CD14-positive monocyte (primary cell): ENCODE results near the gene ARHGEF1. TPM values are rescaled to one million over a fixed set of nuclear protein-coding genes. Genes with fewer than 3 reads are reported as not detected.

Experiments used
- DNase-seq, 3 donors: peaks; one replicate each; pipeline ENCODE4 v3.0.0-alpha.2; 2011 to 2022
- H2AFZ ChIP-seq: 2 replicates; pipeline ENCODE4 v1.6.0; 2012; ENCODE audit warnings: mild to moderate bottlenecking, low read depth, low read length, inconsistent platforms; ENCODE audit not compliant: insufficient read depth, poor library complexity, severe bottlenecking
- H3K27ac ChIP-seq, 2 donors: 1 replicate in 1 of 2; 2 replicates in 1 of 2; pipeline ENCODE4 v1.5.1; 2012 to 2013; ENCODE audit warnings: low read length in 2 of 2, control low read depth in 1 of 2, inconsistent platforms in 1 of 2, low read depth in 1 of 2, mild to moderate bottlenecking in 1 of 2
- H3K27me3 ChIP-seq, 2 donors: one replicate each; pipeline versions ENCODE4 v1.6.0 to v1.6.1; 2011 to 2013; ENCODE audit warnings: low read length in 2 of 2; ENCODE audit not compliant: control insufficient read depth in 2 of 2, insufficient read depth in 2 of 2
- H3K36me3 ChIP-seq, 2 donors: replicated peaks in 1 of 2; 1 replicate in 1 of 2; 2 replicates in 1 of 2; pipeline versions ENCODE4 v1.5.1 to v1.6.1; 2012 to 2013; ENCODE audit warnings: low read length in 2 of 2, control low read depth in 1 of 2, inconsistent platforms in 1 of 2, mild to moderate bottlenecking in 1 of 2; ENCODE audit not compliant: insufficient read depth in 2 of 2, control insufficient read depth in 1 of 2
- H3K4me1 ChIP-seq, 2 donors: 1 replicate in 1 of 2; 2 replicates in 1 of 2; pipeline versions ENCODE4 v1.5.1 to v1.6.1; 2012 to 2013; ENCODE audit warnings: low read length in 2 of 2, control low read depth in 1 of 2, inconsistent platforms in 1 of 2, mild to moderate bottlenecking in 1 of 2, moderate library complexity in 1 of 2; ENCODE audit not compliant: insufficient read depth in 2 of 2, control insufficient read depth in 1 of 2
- H3K4me2 ChIP-seq: replicated peaks from 2 replicates; pipeline ENCODE3; 2012; ENCODE audit warnings: low read length, moderate library complexity, mild to moderate bottlenecking; ENCODE audit not compliant: poor library complexity, severe bottlenecking; ENCODE audit errors: extremely low read depth
- H3K4me3 ChIP-seq, 3 experiments: fragments of 200-600 bp in 1 of 3; sonication (generic) in 1 of 3; replicated peaks in 1 of 3; 1 replicate in 2 of 3; 2 replicates in 1 of 3; pipeline ENCODE4 v1.5.1; 2011 to 2013; ENCODE audit warnings: low read length in 3 of 3, mild to moderate bottlenecking in 3 of 3, control low read depth in 2 of 3, low read depth in 2 of 3, inconsistent platforms in 1 of 3, moderate library complexity in 1 of 3
- H3K79me2 ChIP-seq: 2 replicates; pipeline ENCODE4 v1.6.0; 2012; ENCODE audit warnings: mild to moderate bottlenecking, control low read depth, inconsistent platforms, low read length, moderate library complexity; ENCODE audit not compliant: insufficient read depth
- H3K9ac ChIP-seq: 2 replicates; pipeline ENCODE4 v1.6.0; 2017; ENCODE audit warnings: low read length, mild to moderate bottlenecking; ENCODE audit not compliant: insufficient read depth, poor library complexity, severe bottlenecking
- H3K9me3 ChIP-seq, 2 donors: replicated peaks in 1 of 2; 1 replicate in 1 of 2; 2 replicates in 1 of 2; pipeline versions ENCODE4 v1.5.1 to v1.6.1; 2012 to 2013; ENCODE audit warnings: low read length in 2 of 2, control low read depth in 1 of 2; ENCODE audit not compliant: control insufficient read depth in 1 of 2, insufficient read depth in 1 of 2
- H4K20me1 ChIP-seq: 2 replicates; pipeline ENCODE4 v1.6.0; 2012; ENCODE audit warnings: mild to moderate bottlenecking, low read length, control low read depth, moderate library complexity; ENCODE audit not compliant: insufficient read depth
- H3K27ac Mint-ChIP-seq, 7 donors: one replicate each; pipeline ENCODE4 v1.8.0; 2020; ENCODE audit warnings: mild to moderate bottlenecking in 7 of 7, mixed read lengths in 7 of 7, moderate library complexity in 6 of 7, inconsistent platforms in 2 of 7
- H3K27me3 Mint-ChIP-seq, 3 donors: one replicate each; pipeline ENCODE4 v1.8.0; 2021 to 2022; ENCODE audit warnings: low read depth in 3 of 3, mild to moderate bottlenecking in 3 of 3, mixed read lengths in 3 of 3, moderate library complexity in 3 of 3, inconsistent platforms in 1 of 3
- H3K36me3 Mint-ChIP-seq, 2 donors: one replicate each; pipeline ENCODE4 v1.8.0; 2020; ENCODE audit warnings: mixed read lengths in 2 of 2, inconsistent platforms in 1 of 2, mild to moderate bottlenecking in 1 of 2
- H3K4me1 Mint-ChIP-seq: one replicate; pipeline ENCODE4 v1.8.0; 2020; ENCODE audit warnings: mild to moderate bottlenecking, mixed read lengths
- H3K4me3 Mint-ChIP-seq, 2 donors: one replicate each; pipeline ENCODE4 v1.8.0; 2020; ENCODE audit warnings: mild to moderate bottlenecking in 2 of 2, mixed read lengths in 2 of 2, moderate library complexity in 1 of 2
- H3K9me3 Mint-ChIP-seq, 7 donors: one replicate each; pipeline ENCODE4 v1.8.0; 2020 to 2022; ENCODE audit warnings: mixed read lengths in 7 of 7, mild to moderate bottlenecking in 6 of 7, moderate library complexity in 6 of 7, inconsistent platforms in 2 of 7
- WGBS: methylation state at CpG from one replicate; pipeline ENCODE4 v1.1.5; 2013; ENCODE audit warnings: missing lambda C conversion rate; ENCODE audit not compliant: insufficient coverage; 5-methylcytosine and 5-hydroxymethylcytosine counted together
- intact Hi-C, 2 donors: fragments of 100-400 bp; cut with micrococcal nuclease; formaldehyde crosslinking; loops; one replicate each; pipeline versions ENCODE4 v1.15.0 to v1.15.1; 2023
- polyA plus RNA-seq, 3 donors: library from polyadenylated mRNA; depleted of rRNA in 1 of 3; unstranded in 2 of 3; stranded (reverse) in 1 of 3; fragments of 300-500 nt in 2 of 3; fragments of >200 nt in 1 of 3; fragmentation: Illumina TruSeq in 2 of 3; gene quantifications; 1 replicate in 2 of 3; 2 replicates in 1 of 3; pipeline ENCODE4 v1.2.3, GENCODE V29; 2012 to 2021
- TF ChIP-seq, protein P1 (sequence below): fragments of 200-600 bp; IDR thresholded peaks from one replicate; pipeline ENCODE4 v1.8.0; 2022; ENCODE audit warnings: antibody characterized with exemption, mild to moderate bottlenecking

Gene ARHGEF1
- polyA plus RNA-seq, 3 donors: 82.8 to 622 (median 95.5) TPM

DNA sequence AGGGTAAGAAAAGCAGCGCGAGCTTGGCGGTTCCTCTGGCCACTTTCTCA lies 38.2 kb upstream of the ARHGEF1 start, which contains the start of gene DMRTC2:
Gene DMRTC2 (plus strand): TSS at position 42 of the 50 bp plus-strand sequence. CDS start 2,387 bp downstream, outside the sequence.
- Mint-ChIP-seq H3K4me3 (no peak within 1 kb of the TSS), H3K27ac (peak within 1 kb of the TSS in 2 of 7 donors; percentile 24 to 30), H3K4me1 (peaks cover 7% of the 10 kb centered on the region), H3K27me3 (peaks cover 2 to 9% (median 7%) of the 10 kb centered on the region in 3 donors), H3K36me3 (no peaks in the 10 kb centered on the region), H3K9me3 (peaks cover 0 to 10% (median 5%) of the 10 kb centered on the region in 7 donors)
- Histone ChIP-seq H3K36me3 (no peaks in the 10 kb centered on the region), H3K79me2 (no peaks in the 10 kb centered on the region), H2AFZ (no peak within 1 kb of the TSS), H3K4me3 (no peak within 1 kb of the TSS), H3K27me3 (no peaks in the 10 kb centered on the region), H3K9me3 (no peaks in the 10 kb centered on the region), H3K9ac (no peak within 1 kb of the TSS), H4K20me1 (no peaks in the 10 kb centered on the region), H3K4me2 (no peak within 1 kb of the TSS), H3K4me1 (peaks cover 7 to 8% of the 10 kb centered on the region in 2 donors), H3K27ac (no peak within 1 kb of the TSS)
- TF ChIP-seq, protein P1, sequence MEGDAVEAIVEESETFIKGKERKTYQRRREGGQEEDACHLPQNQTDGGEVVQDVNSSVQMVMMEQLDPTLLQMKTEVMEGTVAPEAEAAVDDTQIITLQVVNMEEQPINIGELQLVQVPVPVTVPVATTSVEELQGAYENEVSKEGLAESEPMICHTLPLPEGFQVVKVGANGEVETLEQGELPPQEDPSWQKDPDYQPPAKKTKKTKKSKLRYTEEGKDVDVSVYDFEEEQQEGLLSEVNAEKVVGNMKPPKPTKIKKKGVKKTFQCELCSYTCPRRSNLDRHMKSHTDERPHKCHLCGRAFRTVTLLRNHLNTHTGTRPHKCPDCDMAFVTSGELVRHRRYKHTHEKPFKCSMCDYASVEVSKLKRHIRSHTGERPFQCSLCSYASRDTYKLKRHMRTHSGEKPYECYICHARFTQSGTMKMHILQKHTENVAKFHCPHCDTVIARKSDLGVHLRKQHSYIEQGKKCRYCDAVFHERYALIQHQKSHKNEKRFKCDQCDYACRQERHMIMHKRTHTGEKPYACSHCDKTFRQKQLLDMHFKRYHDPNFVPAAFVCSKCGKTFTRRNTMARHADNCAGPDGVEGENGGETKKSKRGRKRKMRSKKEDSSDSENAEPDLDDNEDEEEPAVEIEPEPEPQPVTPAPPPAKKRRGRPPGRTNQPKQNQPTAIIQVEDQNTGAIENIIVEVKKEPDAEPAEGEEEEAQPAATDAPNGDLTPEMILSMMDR: no peak
- no peak for DNase-seq
- intact Hi-C loops: no loop called here
- 91% methylated on average over 3 of the region's 3 CpGs for WGBS

DNA sequence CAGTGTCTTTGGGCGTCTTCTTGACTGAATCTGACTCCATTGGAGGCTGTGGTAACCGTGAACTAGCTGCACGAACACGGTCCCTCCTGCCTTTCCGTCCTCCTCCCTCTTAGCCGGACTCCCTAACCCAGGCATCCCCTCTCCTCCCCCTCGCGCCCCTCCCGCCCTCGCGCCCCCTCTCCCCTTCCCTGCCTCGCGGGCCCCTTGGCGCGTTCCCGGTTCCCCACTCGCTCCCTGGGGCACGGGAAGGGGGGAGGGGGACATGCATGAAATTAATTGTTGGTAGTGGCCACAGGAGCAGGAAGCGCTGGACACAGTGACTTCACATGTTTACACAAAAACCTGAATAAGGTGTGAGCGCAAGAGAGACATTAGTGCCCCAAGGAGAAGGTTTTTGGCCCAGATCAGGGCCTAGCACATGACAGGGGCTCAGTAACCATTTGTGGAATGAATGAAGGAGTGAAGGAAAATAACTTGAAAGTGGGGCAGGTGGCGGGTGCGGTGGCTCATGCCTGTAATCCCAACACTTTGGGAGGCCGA lies 37.9 kb upstream of the ARHGEF1 start:
- Mint-ChIP-seq H3K4me1 (peaks cover 4% of the 10 kb centered on the region), H3K27ac (peak overlapping the region in 1 of 7 donors; percentile 24), H3K36me3 (no peaks in the 10 kb centered on the region), H3K4me3 (no peak overlapping the region), H3K27me3 (peaks cover 2 to 9% (median 7%) of the 10 kb centered on the region in 3 donors), H3K9me3 (peaks cover 0 to 10% (median 5%) of the 10 kb centered on the region in 7 donors)
- Histone ChIP-seq H2AFZ (no peak overlapping the region), H3K27ac (no peak overlapping the region), H3K36me3 (no peaks in the 10 kb centered on the region), H3K4me2 (no peak overlapping the region), H3K4me3 (no peak overlapping the region), H3K9me3 (no peaks in the 10 kb centered on the region), H3K27me3 (no peaks in the 10 kb centered on the region), H3K9ac (no peak overlapping the region), H3K4me1 (peaks cover 5% of the 10 kb centered on the region in 2 donors), H4K20me1 (no peaks in the 10 kb centered on the region), H3K79me2 (no peaks in the 10 kb centered on the region)
- 100% methylated on average over 2 of the region's 23 CpGs for WGBS
- TF ChIP-seq, protein P1: no peak
- intact Hi-C loops: no loop called here
- no peak for DNase-seq
